ENCODE measurements around the gene MINDY4.
"Not testable (repeated sequence)": the region's sequence is repeated elsewhere in the genome, so short reads cannot be mapped to it uniquely, and the experiment has no call there.

GRCh38 chr7:30807941-30808340 lies 36.7 kb downstream of the MINDY4 start:
- TF ChIP-seq POLR2A (IDR thresholded peaks at IDR 0.05; ENCODE audit: low read depth, low read length); PAX5 (IDR thresholded peaks at IDR 0.05; ENCODE audit: insufficient read depth, low read length, severe bottlenecking); POLR2AphosphoS5 (IDR thresholded peaks at IDR 0.05; ENCODE audit: low read depth, low read length); POU2F2 (IDR thresholded peaks at IDR 0.05; ENCODE audit: low read depth, low read length): not testable (repeated sequence)

Data from GM12891 (cell line).